HG03139 (cell line): Measurements from ENCODE around the gene GALNT14.

Experiments
- ATAC-seq: cut with Tn5 transposase; IDR thresholded peaks from one replicate; pipeline ENCODE4 v1.9.1; 2021; ENCODE audit not compliant: unreplicated experiment

GALNT14 gene

DNA sequence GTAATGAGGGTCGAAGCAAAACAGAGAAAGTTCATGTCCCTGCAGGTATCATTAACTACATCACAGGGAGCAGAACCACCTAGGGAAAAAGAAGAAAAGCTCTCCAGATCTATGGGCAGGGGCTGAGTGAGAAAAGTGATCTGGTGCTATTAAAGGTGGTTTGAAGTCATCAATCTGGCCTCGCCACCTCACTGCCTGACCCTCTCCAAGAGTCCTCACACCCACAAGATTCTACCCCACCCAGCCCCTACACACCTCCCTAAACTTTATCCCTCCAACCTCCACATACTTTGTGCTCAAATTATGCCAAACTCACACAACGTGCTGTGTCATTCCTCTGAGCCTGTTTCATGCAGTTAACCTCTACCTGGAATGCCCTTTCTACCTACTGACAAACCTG is 2.2 kb downstream of the GALNT14 start:
- ATAC-seq = no peak

DNA sequence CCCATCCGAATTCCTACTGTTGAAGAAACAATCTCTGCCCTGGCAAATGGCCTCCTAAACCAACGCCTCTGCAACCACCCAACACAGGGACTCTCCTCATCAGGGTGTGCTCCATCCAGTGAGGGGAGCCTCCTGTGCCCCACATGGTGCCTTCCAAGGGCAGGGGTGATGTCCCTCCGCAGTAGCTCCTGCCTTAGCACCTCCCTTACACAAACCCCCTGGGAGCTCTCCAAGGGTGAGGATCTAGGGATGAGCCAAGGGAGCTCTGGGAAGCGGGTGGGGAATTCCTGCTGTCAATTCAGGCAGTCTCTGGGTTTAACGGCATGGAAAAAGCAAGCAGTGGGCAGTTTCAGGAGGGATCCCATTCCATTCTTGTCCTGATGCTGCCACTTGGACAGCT is 3.8 kb downstream of the GALNT14 start:
- no peak for ATAC-seq

- no peak for ATAC-seq
These were observed 5.5 kb downstream of the GALNT14 start for GRCh38 chr2:31132786-31133185.

DNA sequence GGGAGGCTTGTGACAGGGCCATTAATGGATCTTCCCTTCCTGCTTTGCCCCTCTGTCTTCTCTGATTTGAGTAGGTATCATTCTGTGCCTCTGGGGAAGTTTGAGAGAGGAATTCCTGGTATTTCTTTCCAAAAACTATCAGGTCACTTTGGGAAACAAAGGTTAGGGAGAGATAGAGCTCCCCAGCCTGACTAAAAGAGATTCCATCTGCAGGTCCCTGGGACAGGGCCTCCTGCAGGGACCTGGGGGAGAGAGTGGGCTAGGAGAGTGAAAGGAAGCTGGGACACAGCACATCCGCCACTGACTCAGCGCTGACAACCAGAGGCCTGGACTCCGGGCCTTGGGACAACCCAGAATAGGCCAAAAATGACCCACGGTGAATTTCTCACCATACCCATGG is 6.4 kb downstream of the GALNT14 start:
- ATAC-seq = no peak

DNA sequence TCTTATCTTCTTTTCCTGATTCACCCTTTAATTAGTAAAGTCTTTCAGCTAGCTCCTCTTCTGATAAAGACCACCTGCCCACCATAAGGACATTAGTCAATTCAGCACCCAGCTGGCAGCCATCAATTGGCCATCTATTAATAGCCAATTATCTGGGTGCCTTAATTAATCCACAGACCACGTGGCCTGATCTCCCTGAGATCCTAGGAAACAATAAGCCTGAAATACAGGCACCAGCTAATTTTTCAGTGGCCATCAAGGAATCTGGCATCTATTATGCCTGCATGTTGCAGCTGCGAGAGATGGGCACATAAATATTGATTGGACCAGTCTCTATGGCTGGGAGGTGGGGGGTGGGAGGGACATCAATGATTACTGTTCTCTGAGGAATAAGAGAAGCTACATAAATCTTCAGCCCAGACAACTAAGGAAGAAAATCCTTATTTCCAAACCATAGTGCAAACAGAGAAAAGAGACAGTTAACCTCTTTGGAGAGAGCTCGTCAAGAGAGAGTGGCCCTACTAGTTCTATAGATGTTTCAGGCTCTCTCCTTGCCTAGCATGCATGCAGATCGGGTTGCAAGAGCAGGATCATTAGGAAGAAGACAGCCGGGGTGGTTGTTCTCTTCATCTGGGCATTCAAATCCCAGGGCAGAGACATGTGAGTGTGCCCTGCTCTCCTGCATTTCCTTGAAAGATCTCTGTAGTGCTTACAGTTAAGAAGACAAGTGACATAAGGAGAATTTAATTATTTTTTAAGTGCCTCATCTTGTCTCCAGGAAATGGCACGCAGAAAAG is 8.7 kb downstream of the GALNT14 start:
- ATAC-seq = no peak

- no peak for ATAC-seq
These were observed 10.3 kb downstream of the GALNT14 start for GRCh38 chr2:31127931-31128330.

GRCh38 chr2:31125918-31126695 is 12.1 kb downstream of the GALNT14 start:
- no peak for ATAC-seq

GRCh38 chr2:31124904-31125303 is 13.3 kb downstream of the GALNT14 start:
- no peak for ATAC-seq

DNA sequence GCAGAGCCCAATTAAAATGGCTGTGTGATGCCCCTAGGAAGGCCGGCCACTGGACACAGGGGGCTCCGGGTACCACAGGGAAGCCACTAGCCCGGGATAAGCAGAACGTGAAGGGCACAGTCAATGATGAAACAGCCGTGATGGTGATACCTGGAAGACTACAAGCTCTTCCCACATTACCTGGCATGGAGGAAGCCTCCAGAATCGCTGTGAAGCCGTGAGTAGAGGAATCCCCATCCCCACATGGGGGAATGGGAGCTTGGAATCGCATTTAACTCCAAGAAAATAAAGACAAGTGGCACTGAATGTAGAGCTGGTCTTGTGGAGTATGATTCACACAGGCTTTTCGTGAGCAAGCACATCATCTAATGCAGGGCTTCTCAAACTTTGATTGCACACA is 16.1 kb downstream of the GALNT14 start:
- no peak for ATAC-seq

- ATAC-seq = no peak
These were observed 24.5 kb downstream of the GALNT14 start for GRCh38 chr2:31113765-31114164.

GRCh38 chr2:31112544-31112943 is 25.7 kb downstream of the GALNT14 start:
- ATAC-seq = no peak

GRCh38 chr2:31110998-31111397 is 27.2 kb downstream of the GALNT14 start:
- ATAC-seq = no peak

DNA sequence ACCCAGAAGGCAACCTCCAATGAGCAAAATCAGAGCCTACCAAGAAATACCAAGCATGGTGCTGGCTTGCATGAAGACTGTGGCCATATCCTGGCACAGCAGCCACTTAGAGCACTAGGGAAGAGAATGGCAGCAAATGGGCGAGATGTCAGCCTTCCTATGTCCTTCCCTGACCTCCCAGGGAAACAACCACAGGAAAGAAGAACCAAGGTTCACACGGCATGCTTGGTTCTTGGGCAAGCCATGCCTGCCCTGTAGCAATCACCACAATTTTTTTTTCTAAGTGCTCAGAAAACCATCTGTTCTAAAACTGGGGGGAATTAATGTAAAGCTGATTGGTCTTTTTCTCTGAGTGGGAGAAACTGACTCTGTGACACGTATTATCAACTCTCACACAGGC is 27.8 kb downstream of the GALNT14 start:
- no peak for ATAC-seq

- no peak for ATAC-seq
These were observed 28.5 kb downstream of the GALNT14 start for GRCh38 chr2:31109633-31110192.

DNA sequence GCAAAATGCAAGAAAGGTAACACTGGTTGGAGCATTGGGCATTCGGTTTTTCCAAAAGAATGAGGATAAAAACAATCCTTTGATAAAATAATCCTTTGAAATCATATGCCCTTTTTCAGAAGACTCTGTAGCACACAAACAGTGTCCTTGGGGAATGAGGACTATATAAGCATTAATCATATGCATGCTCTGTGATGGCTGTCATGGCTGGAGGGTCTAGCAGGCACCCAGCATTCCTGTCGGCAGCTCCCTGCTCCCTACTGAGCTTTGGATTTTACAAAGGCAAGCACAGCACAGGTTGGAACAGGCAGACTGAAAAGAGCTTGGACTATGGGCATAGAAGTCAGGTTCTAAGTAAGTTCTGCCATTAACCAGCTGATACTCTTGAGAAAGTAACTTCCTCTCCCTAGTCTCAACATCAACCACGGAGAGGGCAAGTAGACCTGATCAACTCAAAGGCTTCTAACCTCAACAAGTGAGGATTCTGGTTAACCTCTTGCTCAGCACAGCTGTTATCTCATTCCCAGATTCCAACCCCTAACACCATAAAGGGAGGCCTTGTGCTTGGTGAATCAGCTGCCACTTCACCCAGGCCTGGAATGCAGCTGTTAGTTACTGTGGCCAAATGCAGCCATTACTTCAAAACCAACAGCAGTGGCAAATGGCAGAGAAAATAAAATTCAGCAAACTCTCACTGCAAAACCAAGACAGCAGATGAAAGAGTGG is 29.5 kb downstream of the GALNT14 start:
- no peak for ATAC-seq

DNA sequence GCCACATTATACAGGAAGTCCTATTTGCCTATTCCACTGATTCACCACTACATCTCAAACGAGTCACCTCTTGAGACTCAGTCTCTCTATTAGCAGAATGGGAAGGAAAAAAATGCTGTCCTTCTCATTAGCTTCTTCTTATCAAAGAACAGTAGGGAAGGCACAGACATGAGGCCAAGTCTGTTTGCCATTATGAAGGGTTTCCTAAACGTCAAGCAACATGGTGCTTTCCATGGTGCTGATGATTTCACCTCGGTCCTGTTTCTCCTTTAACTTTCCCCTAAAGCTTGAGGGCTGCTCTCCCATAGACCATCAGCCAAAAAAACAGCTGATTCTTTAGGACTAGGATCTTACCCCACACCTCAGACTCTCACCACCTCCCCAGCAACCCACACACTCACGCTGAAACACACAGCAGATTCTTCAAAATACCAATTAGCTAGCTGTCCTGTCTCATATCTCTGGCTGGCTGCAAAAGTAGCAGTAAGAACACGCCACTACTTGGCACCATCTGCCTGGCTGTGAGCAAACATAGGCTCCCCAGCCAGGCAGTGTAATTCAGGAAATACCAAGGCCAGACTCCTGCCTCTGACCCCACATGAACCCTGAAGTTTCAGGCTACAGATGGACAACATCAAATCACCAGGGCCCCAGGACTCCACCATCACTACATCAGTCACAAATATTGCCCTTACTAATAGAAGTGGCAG is 30.5 kb downstream of the GALNT14 start:
- ATAC-seq = no peak

GRCh38 chr2:31101701-31102100 is 36.5 kb downstream of the GALNT14 start:
- no peak for ATAC-seq

- no peak for ATAC-seq
These were observed 40.2 kb downstream of the GALNT14 start for GRCh38 chr2:31097962-31098613.

DNA sequence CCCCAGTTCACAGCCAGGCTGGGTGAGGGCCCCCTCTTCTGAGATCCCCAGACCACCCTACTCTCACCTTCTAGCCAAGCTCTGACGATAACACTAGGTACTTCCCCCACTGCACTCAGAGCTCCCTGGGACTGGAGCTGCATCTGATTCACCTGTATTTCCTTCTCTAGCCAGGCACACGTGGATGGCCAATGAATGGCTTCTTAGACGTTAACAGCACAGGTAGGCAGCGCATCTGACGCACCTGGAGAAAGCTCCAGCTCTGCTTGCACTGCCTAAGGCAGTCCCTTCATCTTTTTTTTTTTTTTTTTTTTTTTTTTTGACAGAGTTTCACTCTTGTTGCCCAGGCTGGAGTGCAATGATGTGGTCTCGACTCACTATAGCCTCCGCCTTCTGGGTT is 48.1 kb downstream of the GALNT14 start:
- no peak for ATAC-seq

DNA sequence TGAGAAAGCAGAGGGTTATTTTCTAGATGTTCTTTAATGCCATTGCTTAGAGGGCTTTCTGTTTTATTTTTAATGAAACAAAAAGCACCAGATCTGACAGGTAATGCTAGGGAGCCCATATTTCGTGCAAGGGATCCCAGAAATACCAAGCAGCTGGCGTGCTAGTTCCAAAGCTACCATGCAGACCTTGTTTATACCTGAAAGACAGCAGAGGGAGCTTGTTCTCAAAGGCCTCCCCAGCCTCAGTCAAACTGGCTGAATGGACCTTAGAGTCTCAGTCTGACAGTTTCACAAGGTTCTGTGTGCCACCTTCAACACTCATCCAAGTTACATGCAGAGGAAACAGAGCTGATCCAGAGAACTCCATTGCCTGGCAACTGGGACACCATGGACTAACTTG is 48.6 kb downstream of the GALNT14 start:
- ATAC-seq = no peak
